Neuronal stem cell (in vitro differentiated cells): ENCODE measurements around the gene GABRQ.

Source experiments
- DNase-seq: peaks from one replicate; pipeline ENCODE4 v3.0.0-alpha.2; 2013; ENCODE audit warnings: low spot score
- H2AFZ ChIP-seq: one replicate; pipeline ENCODE4 v1.6.1; 2013; ENCODE audit warnings: mild to moderate bottlenecking, low read length, inconsistent platforms
- H2AK5ac ChIP-seq: 2 replicates; pipeline ENCODE4 v1.6.1; 2013; ENCODE audit warnings: low read depth, mild to moderate bottlenecking, inconsistent platforms, low read length, moderate library complexity, mixed read lengths
- H2BK120ac ChIP-seq: 2 replicates; pipeline ENCODE4 v1.6.1; 2013; ENCODE audit warnings: low read depth, mild to moderate bottlenecking, inconsistent platforms, low read length, moderate library complexity, mixed read lengths
- H2BK12ac ChIP-seq: one replicate; pipeline ENCODE4 v1.6.1; 2013; ENCODE audit warnings: low read length, inconsistent platforms
- H2BK15ac ChIP-seq: 2 replicates; pipeline ENCODE4 v1.6.1; 2013; ENCODE audit warnings: mild to moderate bottlenecking, low read length, inconsistent platforms, mixed read lengths
- H2BK5ac ChIP-seq: one replicate; pipeline ENCODE4 v1.6.1; 2013; ENCODE audit warnings: inconsistent platforms, mild to moderate bottlenecking, low read length, moderate library complexity
- H3K14ac ChIP-seq: one replicate; pipeline ENCODE4 v1.6.1; 2013; ENCODE audit warnings: low read length, inconsistent platforms
- H3K18ac ChIP-seq: 2 replicates; pipeline ENCODE4 v1.6.1; 2013; ENCODE audit warnings: low read length, inconsistent platforms
- H3K23ac ChIP-seq: 2 replicates; pipeline ENCODE4 v1.6.1; 2013; ENCODE audit warnings: low read depth, mild to moderate bottlenecking, mixed read lengths, low read length, inconsistent platforms; ENCODE audit not compliant: poor library complexity
- H3K27ac ChIP-seq: replicated peaks from 3 replicates; pipeline ENCODE4 v1.5.1; 2013; ENCODE audit warnings: low read length, inconsistent platforms
- H3K27me3 ChIP-seq, 3 experiments: 2 replicates each; pipeline ENCODE4 v1.6.1; 2013; ENCODE audit warnings: low read length in 3 of 3, mild to moderate bottlenecking in 2 of 3, inconsistent platforms in 1 of 3, low read depth in 1 of 3, mixed read lengths in 1 of 3, moderate library complexity in 1 of 3; ENCODE audit not compliant: control insufficient read depth in 3 of 3, insufficient read depth in 3 of 3
- H3K36me3 ChIP-seq, 2 donors: replicated peaks in 1 of 2; 2 replicates each; pipeline ENCODE4 v1.6.1; 2013; ENCODE audit warnings: low read length in 2 of 2; ENCODE audit not compliant: control insufficient read depth in 2 of 2, insufficient read depth in 2 of 2
- H3K4ac ChIP-seq: 2 replicates; pipeline ENCODE4 v1.6.1; 2013; ENCODE audit warnings: inconsistent platforms, mild to moderate bottlenecking, low read length, moderate library complexity
- H3K4me1 ChIP-seq, 2 donors: 1 replicate in 1 of 2; 2 replicates in 1 of 2; pipeline ENCODE4 v1.6.1; 2013; ENCODE audit warnings: low read length in 2 of 2, low read depth in 1 of 2; ENCODE audit not compliant: control insufficient read depth in 2 of 2, insufficient read depth in 1 of 2
- H3K4me2 ChIP-seq: one replicate; pipeline ENCODE4 v1.6.1; 2013; ENCODE audit warnings: mild to moderate bottlenecking, low read length, inconsistent platforms; ENCODE audit not compliant: insufficient read depth, poor library complexity, severe bottlenecking
- H3K4me3 ChIP-seq, 2 donors: 2 replicates each; pipeline ENCODE4 v1.5.1; 2013; ENCODE audit warnings: low read length in 2 of 2, mild to moderate bottlenecking in 2 of 2, inconsistent platforms in 1 of 2, moderate library complexity in 1 of 2
- H3K79me1 ChIP-seq: one replicate; pipeline ENCODE4 v1.6.1; 2013; ENCODE audit warnings: low read depth, mild to moderate bottlenecking, inconsistent platforms, low read length, moderate library complexity
- H3K9ac ChIP-seq: one replicate; pipeline ENCODE4 v1.6.1; 2013; ENCODE audit warnings: mild to moderate bottlenecking, low read depth, low read length, inconsistent platforms; ENCODE audit not compliant: poor library complexity
- H3K9me3 ChIP-seq, 2 donors: replicated peaks in 1 of 2; 2 replicates each; pipeline versions ENCODE3 to v1.6.1; 2013; ENCODE audit warnings: low read length in 2 of 2, mild to moderate bottlenecking in 2 of 2, inconsistent platforms in 1 of 2, low read depth in 1 of 2, mixed read lengths in 1 of 2, moderate library complexity in 1 of 2; ENCODE audit not compliant: control insufficient read depth in 2 of 2, insufficient read depth in 1 of 2
- H4K8ac ChIP-seq: one replicate; pipeline ENCODE4 v1.6.1; 2013; ENCODE audit warnings: low read depth, mild to moderate bottlenecking, inconsistent platforms, low read length, moderate library complexity
- H4K91ac ChIP-seq: one replicate; pipeline ENCODE4 v1.6.1; 2013; ENCODE audit warnings: low read length, low read depth, mild to moderate bottlenecking, inconsistent platforms; ENCODE audit not compliant: poor library complexity
- WGBS, 2 donors: extraction: QIAGEN DNeasy Blood & Tissue Kit; methylation state at CpG; one replicate each; pipeline ENCODE4 v1.1.7; 2013; ENCODE audit warnings: missing lambda C conversion rate in 2 of 2, mixed read lengths in 1 of 2; ENCODE audit not compliant: insufficient read length in 2 of 2, insufficient replicate concordance in 1 of 2; ENCODE audit errors: extremely low coverage in 2 of 2; 5-methylcytosine and 5-hydroxymethylcytosine counted together

Gene GABRQ

DNA sequence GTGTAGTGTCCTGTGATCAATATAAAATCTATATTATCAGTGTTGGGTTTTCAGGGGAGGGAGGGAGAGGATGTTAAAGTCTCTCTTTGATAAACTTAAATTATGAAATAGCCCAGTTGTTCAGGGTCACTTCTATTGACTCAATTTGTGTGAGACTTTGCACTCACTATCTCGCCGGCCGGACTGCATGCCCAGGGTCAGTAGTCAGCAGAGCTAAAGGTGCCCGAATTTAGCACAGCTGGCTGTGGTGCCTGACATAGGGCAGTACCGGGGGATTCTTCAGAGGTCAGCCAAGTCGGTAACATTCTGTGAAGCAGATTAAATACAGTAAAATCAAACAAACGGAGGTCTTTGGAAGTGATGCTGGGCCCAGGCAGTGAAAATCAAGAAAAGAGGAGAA is 19.2 kb downstream of the GABRQ start:
- no peaks in the 10 kb centered on the region for H3K79me1 ChIP-seq
- H4K8ac ChIP-seq, result no peak overlapping the region
- H3K36me3 ChIP-seq, result no peaks in the 10 kb centered on the region
- no peak overlapping the region for H2BK5ac ChIP-seq
- no CpG with 5 or more reads among the region's 7 CpGs for WGBS, 2 donors
- no peak overlapping the region for H3K18ac ChIP-seq
- H2BK120ac ChIP-seq, result no peak overlapping the region
- H3K4me3 ChIP-seq, result no peak overlapping the region
- H3K23ac ChIP-seq, result no peak overlapping the region
- no peak overlapping the region for H3K14ac ChIP-seq
- no peak overlapping the region for H2BK15ac ChIP-seq
- no peak overlapping the region for H2AFZ ChIP-seq
- no peak for DNase-seq
- H3K9me3 ChIP-seq, result no peaks in the 10 kb centered on the region
- H2BK12ac ChIP-seq, result no peak overlapping the region
- H3K4ac ChIP-seq, result no peak overlapping the region
- peaks cover 0 to 26% (median 0%) of the 10 kb centered on the region in 3 experiments for H3K27me3 ChIP-seq
- no peaks in the 10 kb centered on the region for H3K4me1 ChIP-seq
- H2AK5ac ChIP-seq, result no peak overlapping the region
- H4K91ac ChIP-seq, result no peak overlapping the region
- H3K27ac ChIP-seq, result no peak overlapping the region
- no peak overlapping the region for H3K9ac ChIP-seq
- no peak overlapping the region for H3K4me2 ChIP-seq

DNA sequence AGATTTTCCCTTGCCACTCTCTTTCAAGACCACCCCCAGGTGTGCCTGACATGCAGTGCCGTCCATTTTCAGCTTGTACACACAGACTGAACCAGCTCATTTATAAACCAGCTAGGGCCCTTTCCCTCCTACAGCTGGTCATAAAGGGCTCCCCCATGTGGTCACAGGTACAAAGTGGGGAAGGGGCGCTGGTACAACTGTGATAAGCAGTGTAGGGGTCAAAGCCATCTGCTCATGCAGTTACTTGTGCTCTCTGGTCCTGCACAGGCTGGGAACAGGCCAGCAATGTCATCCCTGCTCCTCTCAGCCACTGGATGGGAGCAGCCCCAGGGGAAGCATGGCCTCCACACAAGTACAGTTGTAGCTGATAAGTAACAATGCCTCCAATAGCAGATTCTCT is 20.6 kb downstream of the GABRQ start:
- H3K4me2 ChIP-seq, result no peak overlapping the region
- H3K27me3 ChIP-seq, result peaks cover 0 to 16% (median 0%) of the 10 kb centered on the region in 3 experiments
- H2BK5ac ChIP-seq, result no peak overlapping the region
- H3K36me3 ChIP-seq, result no peaks in the 10 kb centered on the region
- no peak overlapping the region for H2AK5ac ChIP-seq
- H3K18ac ChIP-seq, result no peak overlapping the region
- no peak overlapping the region for H2AFZ ChIP-seq
- H2BK15ac ChIP-seq, result no peak overlapping the region
- no peak overlapping the region for H3K14ac ChIP-seq
- no peak overlapping the region for H4K8ac ChIP-seq
- no peak overlapping the region for H3K4ac ChIP-seq
- H3K79me1 ChIP-seq, result no peaks in the 10 kb centered on the region
- no peak overlapping the region for H3K4me3 ChIP-seq
- no peaks in the 10 kb centered on the region for H3K4me1 ChIP-seq
- H3K27ac ChIP-seq, result no peak overlapping the region
- DNase-seq, result peak; percentile 9
- H3K9ac ChIP-seq, result no peak overlapping the region
- WGBS, 2 donors, result no CpG with 5 or more reads among the region's 2 CpGs
- H3K23ac ChIP-seq, result no peak overlapping the region
- H2BK12ac ChIP-seq, result no peak overlapping the region
- H2BK120ac ChIP-seq, result no peak overlapping the region
- no peaks in the 10 kb centered on the region for H3K9me3 ChIP-seq
- no peak overlapping the region for H4K91ac ChIP-seq

DNA sequence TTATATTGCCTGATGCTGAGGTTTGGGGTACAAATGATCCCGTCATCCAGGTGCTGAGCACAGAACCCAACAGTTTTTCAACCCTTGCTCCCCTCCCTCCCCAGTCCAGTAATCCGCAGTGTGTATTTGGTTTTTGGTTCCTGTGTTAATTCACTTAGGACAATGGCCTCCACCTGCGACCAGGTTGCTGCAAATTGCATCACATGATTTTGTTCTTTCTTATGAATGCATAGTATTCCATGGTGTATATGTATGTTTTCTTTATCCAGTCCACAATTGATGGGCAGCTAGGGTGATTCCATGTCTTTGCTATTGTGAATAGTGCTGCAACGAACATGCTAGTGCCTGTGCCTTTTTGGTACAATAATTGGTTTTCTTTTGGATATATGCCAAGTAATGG is 25.4 kb downstream of the GABRQ start:
- Histone ChIP-seq H3K79me1 (no peaks in the 10 kb centered on the region), H2AK5ac (no peak overlapping the region), H3K36me3 (no peaks in the 10 kb centered on the region), H3K9me3 (no peaks in the 10 kb centered on the region), H2BK15ac (no peak overlapping the region), H3K14ac (no peak overlapping the region), H4K91ac (no peak overlapping the region), H3K27me3 (no peaks in the 10 kb centered on the region), H3K23ac (no peak overlapping the region), H3K4me3 (no peak overlapping the region), H4K8ac (no peak overlapping the region), H3K4ac (no peak overlapping the region), H2AFZ (no peak overlapping the region), H3K27ac (no peak overlapping the region), H3K4me2 (no peak overlapping the region), H3K4me1 (no peaks in the 10 kb centered on the region), H3K18ac (no peak overlapping the region), H2BK5ac (no peak overlapping the region), H3K9ac (no peak overlapping the region), H2BK12ac (no peak overlapping the region), H2BK120ac (no peak overlapping the region)
- WGBS, 2 donors, result no CpG with 5 or more reads among the region's 4 CpGs
- DNase-seq, result no peak

DNA sequence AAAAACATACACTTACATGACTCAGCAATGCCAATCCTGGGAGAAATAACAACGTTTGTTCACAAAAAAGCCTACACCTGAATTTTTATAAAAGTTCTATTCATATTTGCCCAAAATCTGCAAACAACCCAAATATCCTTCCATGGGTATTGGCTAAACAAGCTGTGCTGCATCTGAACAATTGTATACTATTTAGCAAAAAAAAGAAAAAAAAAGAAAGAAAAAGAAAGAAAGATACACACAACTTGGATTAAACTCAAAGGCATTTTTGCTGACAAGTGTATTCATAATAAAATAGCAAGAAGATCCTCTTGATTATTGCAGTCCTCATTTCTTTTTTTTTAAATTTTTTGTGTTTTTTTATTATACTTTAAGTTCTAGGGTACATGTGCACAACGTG is 36.4 kb downstream of the GABRQ start:
- no peaks in the 10 kb centered on the region for H3K4me1 ChIP-seq
- H2AK5ac ChIP-seq, result no peak overlapping the region
- H2BK12ac ChIP-seq, result no peak overlapping the region
- H3K18ac ChIP-seq, result no peak overlapping the region
- no CpG with 5 or more reads among the region's 2 CpGs for WGBS, 2 donors
- H2BK5ac ChIP-seq, result no peak overlapping the region
- no peaks in the 10 kb centered on the region for H3K36me3 ChIP-seq
- no peak overlapping the region for H3K4me3 ChIP-seq
- no peak overlapping the region for H3K27ac ChIP-seq
- no peak overlapping the region for H3K9ac ChIP-seq
- H2BK120ac ChIP-seq, result no peak overlapping the region
- H3K4me2 ChIP-seq, result no peak overlapping the region
- H3K79me1 ChIP-seq, result no peaks in the 10 kb centered on the region
- no peak overlapping the region for H4K91ac ChIP-seq
- no peak overlapping the region for H3K14ac ChIP-seq
- no peak overlapping the region for H3K4ac ChIP-seq
- no peak overlapping the region for H3K23ac ChIP-seq
- no peak overlapping the region for H2BK15ac ChIP-seq
- no peak overlapping the region for H4K8ac ChIP-seq
- no peaks in the 10 kb centered on the region for H3K27me3 ChIP-seq
- DNase-seq, result no peak
- no peak overlapping the region for H2AFZ ChIP-seq
- no peaks in the 10 kb centered on the region for H3K9me3 ChIP-seq
